ENCODE measurements around the gene CCDC57.

CCDC57 gene

GRCh38 chr17:82097919-82098168 lies 114.8 kb downstream of the CCDC57 start:
- no peak for TF ChIP-seq CTCF (IDR thresholded peaks at IDR 0.05; ENCODE audit: low read depth, low read length)
- TF ChIP-seq EZH2phosphoT487 (IDR thresholded peaks at IDR 0.05; ENCODE audit: low read depth): no peak
- H3K4me1 ChIP-seq (ENCODE audit: low read length): peaks cover 30% of the 10 kb centered on the region
- no peaks in the 10 kb centered on the region for H3K27me3 ChIP-seq (ENCODE audit: low read depth, low read length)
- H3K9me3 ChIP-seq (ENCODE audit: insufficient read depth, low read length): no peaks in the 10 kb centered on the region
- no peak overlapping the region for H2AFZ ChIP-seq (ENCODE audit: low read depth, low read length)
- H4K20me1 ChIP-seq (ENCODE audit: insufficient read depth, low read length): peaks cover 26% of the 10 kb centered on the region
- H3K79me2 ChIP-seq (ENCODE audit: low read length): peaks cover 65% of the 10 kb centered on the region
- peak overlapping the region; percentile 97 for H3K4me3 ChIP-seq (ENCODE audit: low read length)
- peak overlapping the region; percentile 80 for H3K4me2 ChIP-seq (ENCODE audit: low read length)
- peak overlapping the region; percentile 83 for H3K27ac ChIP-seq (ENCODE audit: low read length)
- peaks cover 41% of the 10 kb centered on the region for H3K36me3 ChIP-seq (replicated peaks; ENCODE audit: low read depth, low read length)
- H3K9ac ChIP-seq (ENCODE audit: low read length): peak overlapping the region; percentile 99

- peak overlapping the region; percentile 99 for H3K9ac ChIP-seq (ENCODE audit: low read length)
- no peaks in the 10 kb centered on the region for H3K27me3 ChIP-seq (ENCODE audit: low read depth, low read length)
- peak overlapping the region; percentile 80 for H3K4me2 ChIP-seq (ENCODE audit: low read length)
- peaks cover 30% of the 10 kb centered on the region for H3K4me1 ChIP-seq (ENCODE audit: low read length)
- H3K4me3 ChIP-seq (ENCODE audit: low read length): peak overlapping the region; percentile 97
- TF ChIP-seq EZH2phosphoT487 (IDR thresholded peaks at IDR 0.05; ENCODE audit: low read depth): no peak
- TF ChIP-seq CTCF (IDR thresholded peaks at IDR 0.05; ENCODE audit: low read depth, low read length): no peak
- peak overlapping the region; percentile 83 for H3K27ac ChIP-seq (ENCODE audit: low read length)
- no peak overlapping the region for H2AFZ ChIP-seq (ENCODE audit: low read depth, low read length)
- H4K20me1 ChIP-seq (ENCODE audit: insufficient read depth, low read length): peaks cover 26% of the 10 kb centered on the region
- peaks cover 45% of the 10 kb centered on the region for H3K36me3 ChIP-seq (replicated peaks; ENCODE audit: low read depth, low read length)
- peaks cover 66% of the 10 kb centered on the region for H3K79me2 ChIP-seq (ENCODE audit: low read length)
- H3K9me3 ChIP-seq (ENCODE audit: insufficient read depth, low read length): no peaks in the 10 kb centered on the region
These were observed 115.3 kb downstream of the CCDC57 start for GRCh38 chr17:82097184-82097918.

GRCh38 chr17:82096709-82097183 lies 115.9 kb downstream of the CCDC57 start:
- H3K27ac ChIP-seq (ENCODE audit: low read length): peak overlapping the region; percentile 83
- peak overlapping the region; percentile 97 for H3K4me3 ChIP-seq (ENCODE audit: low read length)
- H2AFZ ChIP-seq (ENCODE audit: low read depth, low read length): no peak overlapping the region
- peak overlapping the region; percentile 99 for H3K9ac ChIP-seq (ENCODE audit: low read length)
- H3K4me1 ChIP-seq (ENCODE audit: low read length): peaks cover 27% of the 10 kb centered on the region
- peaks cover 51% of the 10 kb centered on the region for H3K36me3 ChIP-seq (replicated peaks; ENCODE audit: low read depth, low read length)
- no peaks in the 10 kb centered on the region for H3K27me3 ChIP-seq (ENCODE audit: low read depth, low read length)
- peaks cover 26% of the 10 kb centered on the region for H4K20me1 ChIP-seq (ENCODE audit: insufficient read depth, low read length)
- peak overlapping the region; percentile 80 for H3K4me2 ChIP-seq (ENCODE audit: low read length)
- no peaks in the 10 kb centered on the region for H3K9me3 ChIP-seq (ENCODE audit: insufficient read depth, low read length)
- no peak for TF ChIP-seq CTCF (IDR thresholded peaks at IDR 0.05; ENCODE audit: low read depth, low read length)
- TF ChIP-seq EZH2phosphoT487 (IDR thresholded peaks at IDR 0.05; ENCODE audit: low read depth): no peak
- peaks cover 70% of the 10 kb centered on the region for H3K79me2 ChIP-seq (ENCODE audit: low read length)

- H3K4me2 ChIP-seq (ENCODE audit: low read length): peak overlapping the region; percentile 80
- peaks cover 70% of the 10 kb centered on the region for H3K79me2 ChIP-seq (ENCODE audit: low read length)
- peaks cover 26% of the 10 kb centered on the region for H4K20me1 ChIP-seq (ENCODE audit: insufficient read depth, low read length)
- H3K4me1 ChIP-seq (ENCODE audit: low read length): peaks cover 20% of the 10 kb centered on the region
- peak overlapping the region; percentile 99 for H3K9ac ChIP-seq (ENCODE audit: low read length)
- H3K27ac ChIP-seq (ENCODE audit: low read length): peak overlapping the region; percentile 83; the same call in 1 of the 2 replicates
- TF ChIP-seq EZH2phosphoT487 (IDR thresholded peaks at IDR 0.05; ENCODE audit: low read depth) (no peak), CTCF (IDR thresholded peaks at IDR 0.05; ENCODE audit: low read depth, low read length) (no peak)
- no peaks in the 10 kb centered on the region for H3K27me3 ChIP-seq (ENCODE audit: low read depth, low read length)
- peaks cover 58% of the 10 kb centered on the region for H3K36me3 ChIP-seq (replicated peaks; ENCODE audit: low read depth, low read length)
- no peaks in the 10 kb centered on the region for H3K9me3 ChIP-seq (ENCODE audit: insufficient read depth, low read length)
- no peak overlapping the region for H2AFZ ChIP-seq (ENCODE audit: low read depth, low read length)
- peak overlapping the region; percentile 97 for H3K4me3 ChIP-seq (ENCODE audit: low read length)
These were observed 116.6 kb downstream of the CCDC57 start for GRCh38 chr17:82095777-82096708.

All from OCI-LY3 (cell line).